ENCODE measurements around the gene ZNF473.
"Not testable (repeated sequence)": the region's sequence is repeated elsewhere in the genome, so short reads cannot be mapped to it uniquely, and the experiment has no call there.

The ZNF473 gene

GRCh38 chr19:50060107-50060506 lies 34.3 kb downstream of the ZNF473 start:
- no peak for TF ChIP-seq MAX (IDR thresholded peaks at IDR 0.05; ENCODE audit: low read depth, low read length)
- no peak for TF ChIP-seq MYC (IDR thresholded peaks at IDR 0.05; ENCODE audit: low read depth, low read length)
- no peak for TF ChIP-seq CTCF (IDR thresholded peaks at IDR 0.05; ENCODE audit: low read depth, low read length)
- TF ChIP-seq POLR2A (IDR thresholded peaks at IDR 0.05; ENCODE audit: extremely low read depth, insufficient read length): no peak
- no peak overlapping the region for H3K4me3 ChIP-seq (ENCODE audit: low read depth, low read length)
- DNase-seq (ENCODE audit: low read depth): no peak

GRCh38 chr19:50061650-50062049 lies 35.8 kb downstream of the ZNF473 start:
- DNase-seq (ENCODE audit: low read depth): no peak
- no peak overlapping the region for H3K4me3 ChIP-seq (ENCODE audit: low read depth, low read length)
- TF ChIP-seq CTCF (IDR thresholded peaks at IDR 0.05; ENCODE audit: low read depth, low read length) (no peak), MYC (IDR thresholded peaks at IDR 0.05; ENCODE audit: low read depth, low read length) (no peak), POLR2A (IDR thresholded peaks at IDR 0.05; ENCODE audit: extremely low read depth, insufficient read length) (no peak), MAX (IDR thresholded peaks at IDR 0.05; ENCODE audit: low read depth, low read length) (no peak)

- DNase-seq (ENCODE audit: low read depth): no peak
- TF ChIP-seq CTCF (IDR thresholded peaks at IDR 0.05; ENCODE audit: low read depth, low read length) (no peak), MAX (IDR thresholded peaks at IDR 0.05; ENCODE audit: low read depth, low read length) (no peak), MYC (IDR thresholded peaks at IDR 0.05; ENCODE audit: low read depth, low read length) (no peak), POLR2A (IDR thresholded peaks at IDR 0.05; ENCODE audit: extremely low read depth, insufficient read length) (no peak)
- H3K4me3 ChIP-seq (ENCODE audit: low read depth, low read length): no peak overlapping the region
These were observed 40.1 kb downstream of the ZNF473 start for GRCh38 chr19:50065938-50066337.

- no peak for TF ChIP-seq POLR2A (IDR thresholded peaks at IDR 0.05; ENCODE audit: extremely low read depth, insufficient read length)
- no peak overlapping the region for H3K4me3 ChIP-seq (ENCODE audit: low read depth, low read length)
- no peak for DNase-seq (ENCODE audit: low read depth)
These were observed 41.8 kb downstream of the ZNF473 start for GRCh38 chr19:50067575-50067974.

- H3K4me3 ChIP-seq (ENCODE audit: low read depth, low read length); DNase-seq (ENCODE audit: low read depth): not testable (repeated sequence)
These were observed 42.6 kb downstream of the ZNF473 start for GRCh38 chr19:50068382-50068781.

GRCh38 chr19:50075076-50075475 lies 49.3 kb downstream of the ZNF473 start:
- H3K4me3 ChIP-seq (ENCODE audit: low read depth, low read length); DNase-seq (ENCODE audit: low read depth): not testable (repeated sequence)

- not testable (repeated sequence) for H3K4me3 ChIP-seq (ENCODE audit: low read depth, low read length); DNase-seq (ENCODE audit: low read depth)
These were observed 50.0 kb downstream of the ZNF473 start for GRCh38 chr19:50075644-50076372.

- not testable (repeated sequence) for H3K4me3 ChIP-seq (ENCODE audit: low read depth, low read length)
These were observed 51.0 kb downstream of the ZNF473 start for GRCh38 chr19:50076581-50077355.

GRCh38 chr19:50079014-50079413 lies 53.2 kb downstream of the ZNF473 start:
- DNase-seq (ENCODE audit: low read depth); H3K4me3 ChIP-seq (ENCODE audit: low read depth, low read length): not testable (repeated sequence)

More at GRCh38 chr19:50076581-50077355, 51.0 kb downstream of the ZNF473 start:
- not testable (repeated sequence) for DNase-seq (ENCODE audit: low read depth)

GRCh38 chr19:50084440-50084839 lies 58.6 kb downstream of the ZNF473 start:
- not testable (repeated sequence) for H3K4me3 ChIP-seq (ENCODE audit: low read depth, low read length); DNase-seq (ENCODE audit: low read depth)

- H3K4me3 ChIP-seq (ENCODE audit: low read depth, low read length); DNase-seq (ENCODE audit: low read depth): not testable (repeated sequence)
These were observed 61.3 kb downstream of the ZNF473 start for GRCh38 chr19:50087153-50087552.

Measured in NB4 (cell line).